GM12873 (cell line): ENCODE measurements around the gene FGF12.

ENCODE experiments used
- CTCF ChIP-seq: IDR thresholded peaks from 2 replicates; pipeline ENCODE4 v1.5.1; 2012; ENCODE audit warnings: low read depth, mild to moderate bottlenecking, moderate library complexity, low read length, control low read depth; ENCODE audit not compliant: insufficient read depth; ENCODE audit errors: missing control alignments

FGF12 gene

GRCh38 chr3:192332386-192333291, 394.7 kb downstream of the FGF12 start:
- no peak for TF ChIP-seq CTCF

GRCh38 chr3:192331749-192332385, 395.5 kb downstream of the FGF12 start:
- no peak for TF ChIP-seq CTCF

GRCh38 chr3:192326656-192327055, 400.7 kb downstream of the FGF12 start:
- TF ChIP-seq CTCF = no peak

GRCh38 chr3:192317564-192317963, 409.8 kb downstream of the FGF12 start:
- TF ChIP-seq CTCF = no peak

GRCh38 chr3:192313605-192314004, 413.7 kb downstream of the FGF12 start:
- no peak for TF ChIP-seq CTCF

GRCh38 chr3:192307631-192308030, 419.7 kb downstream of the FGF12 start:
- TF ChIP-seq CTCF = no peak

GRCh38 chr3:192303235-192303634, 424.1 kb downstream of the FGF12 start:
- no peak for TF ChIP-seq CTCF
